Kidney epithelial cell (primary cell): ENCODE data around the gene ADGRA1. TPM values are rescaled to one million over a fixed set of nuclear protein-coding genes. Genes with fewer than 3 reads are reported as not detected.
"Not testable (repeated sequence)": the region's sequence is repeated elsewhere in the genome, so short reads cannot be mapped to it uniquely, and the experiment has no call there.

Experiments
- DNase-seq: peaks from one replicate; pipeline ENCODE4 v3.0.0-alpha.2; 2010; ENCODE audit warnings: low read depth
- H3K27me3 ChIP-seq: 2 replicates; pipeline ENCODE4 v1.6.0; 2011; ENCODE audit warnings: low read length; ENCODE audit not compliant: control insufficient read depth, insufficient read depth
- H3K36me3 ChIP-seq: 2 replicates; pipeline ENCODE4 v1.5.1; 2011; ENCODE audit warnings: low read length; ENCODE audit not compliant: control insufficient read depth, insufficient read depth
- H3K4me3 ChIP-seq: 2 replicates; pipeline ENCODE4 v1.5.1; 2011; ENCODE audit warnings: low read depth, mild to moderate bottlenecking, control low read depth, low read length
- total RNA-seq: library from RNA; depleted of rRNA; stranded (reverse); fragments of >200 nt; gene quantifications from 2 replicates; pipeline ENCODE4 v1.2.3, GENCODE V29; 2015
- TF ChIP-seq, protein P1 (sequence below): IDR thresholded peaks from 2 replicates; pipeline ENCODE4 v1.5.1; 2011; ENCODE audit warnings: mild to moderate bottlenecking, moderate library complexity, low read length, control low read depth, inconsistent platforms; ENCODE audit not compliant: insufficient read depth, poor library complexity, severe bottlenecking

The ADGRA1 gene
- total RNA-seq, 1 donor from 2014 or later: not detected

DNA sequence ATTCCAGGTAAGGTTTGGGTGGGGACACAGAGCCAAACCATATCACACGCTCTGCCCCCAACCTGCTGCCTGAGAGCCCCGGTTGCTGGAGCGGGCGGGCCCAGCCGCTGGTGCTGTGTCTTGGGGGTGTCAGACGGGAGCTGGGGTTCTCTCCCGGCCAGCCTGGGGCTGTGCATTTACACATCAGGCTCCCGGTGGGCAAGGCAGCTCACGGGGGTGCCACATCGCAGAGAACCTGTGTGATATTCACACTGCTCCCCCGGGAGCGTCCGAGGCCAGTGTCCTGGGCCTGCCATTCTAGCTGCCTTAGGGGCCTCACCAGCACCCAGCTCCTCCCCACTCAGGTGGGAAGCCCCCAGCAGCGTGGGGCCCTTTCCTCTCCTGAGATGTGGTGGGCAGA is 35.6 kb upstream of the ADGRA1 start:
- H3K27me3 ChIP-seq: peaks cover 16% of the 10 kb centered on the region
- TF ChIP-seq, protein P1, sequence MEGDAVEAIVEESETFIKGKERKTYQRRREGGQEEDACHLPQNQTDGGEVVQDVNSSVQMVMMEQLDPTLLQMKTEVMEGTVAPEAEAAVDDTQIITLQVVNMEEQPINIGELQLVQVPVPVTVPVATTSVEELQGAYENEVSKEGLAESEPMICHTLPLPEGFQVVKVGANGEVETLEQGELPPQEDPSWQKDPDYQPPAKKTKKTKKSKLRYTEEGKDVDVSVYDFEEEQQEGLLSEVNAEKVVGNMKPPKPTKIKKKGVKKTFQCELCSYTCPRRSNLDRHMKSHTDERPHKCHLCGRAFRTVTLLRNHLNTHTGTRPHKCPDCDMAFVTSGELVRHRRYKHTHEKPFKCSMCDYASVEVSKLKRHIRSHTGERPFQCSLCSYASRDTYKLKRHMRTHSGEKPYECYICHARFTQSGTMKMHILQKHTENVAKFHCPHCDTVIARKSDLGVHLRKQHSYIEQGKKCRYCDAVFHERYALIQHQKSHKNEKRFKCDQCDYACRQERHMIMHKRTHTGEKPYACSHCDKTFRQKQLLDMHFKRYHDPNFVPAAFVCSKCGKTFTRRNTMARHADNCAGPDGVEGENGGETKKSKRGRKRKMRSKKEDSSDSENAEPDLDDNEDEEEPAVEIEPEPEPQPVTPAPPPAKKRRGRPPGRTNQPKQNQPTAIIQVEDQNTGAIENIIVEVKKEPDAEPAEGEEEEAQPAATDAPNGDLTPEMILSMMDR: no peak
- H3K4me3 ChIP-seq: no peak overlapping the region
- H3K36me3 ChIP-seq: no peaks in the 10 kb centered on the region
- DNase-seq: no peak

DNA sequence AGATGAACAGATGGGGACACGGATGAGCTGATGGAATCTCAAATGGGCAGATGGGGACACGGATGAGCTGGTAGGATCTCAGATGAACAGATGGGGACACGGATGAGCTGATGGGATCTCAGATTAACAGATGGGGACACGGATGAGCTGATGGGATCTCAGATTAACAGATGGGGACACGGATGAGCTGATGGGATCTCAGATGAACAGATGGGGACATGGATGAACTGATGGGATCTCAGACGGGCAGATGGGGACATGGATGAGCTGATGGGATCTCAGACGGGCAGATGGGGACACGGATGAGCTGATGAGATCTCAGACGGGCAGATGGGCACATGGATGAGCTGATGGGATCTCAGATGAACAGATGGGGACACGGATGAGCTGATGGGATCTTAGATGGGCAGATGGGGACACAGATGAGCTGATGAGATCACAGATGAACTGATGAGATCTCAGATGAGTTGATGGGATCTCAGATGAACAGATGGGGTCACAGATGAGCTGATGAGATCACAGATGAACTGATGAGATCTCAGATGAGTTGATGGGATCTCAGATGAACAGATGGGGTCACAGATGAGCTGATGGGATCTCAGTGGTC is 34.1 kb upstream of the ADGRA1 start:
- not testable (repeated sequence) for H3K27me3 ChIP-seq, DNase-seq, H3K36me3 ChIP-seq, H3K4me3 ChIP-seq

DNA sequence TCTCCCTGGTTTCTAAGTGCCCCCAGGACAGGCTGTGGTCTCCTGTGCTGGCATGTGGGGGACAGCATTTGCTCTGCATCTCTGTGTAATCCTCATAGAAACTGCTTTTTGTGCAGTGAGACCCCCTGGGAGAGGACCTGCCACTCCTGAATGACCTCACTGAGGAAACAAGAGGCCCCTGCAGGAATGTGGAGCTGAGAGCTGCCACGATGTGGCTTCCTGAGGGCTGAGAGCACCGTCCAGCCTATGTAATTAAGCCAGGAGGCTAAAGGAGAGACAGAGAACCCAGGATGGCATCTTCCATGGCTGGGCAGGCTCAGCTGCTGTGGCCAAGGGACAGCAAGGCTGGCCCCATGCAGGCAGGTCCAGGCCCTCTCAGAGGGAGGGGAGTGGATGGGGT is 32.3 kb upstream of the ADGRA1 start:
- no peaks in the 10 kb centered on the region for H3K36me3 ChIP-seq
- no peaks in the 10 kb centered on the region for H3K27me3 ChIP-seq
- no peak overlapping the region for H3K4me3 ChIP-seq
- TF ChIP-seq, protein P1: no peak
- DNase-seq: no peak

DNA sequence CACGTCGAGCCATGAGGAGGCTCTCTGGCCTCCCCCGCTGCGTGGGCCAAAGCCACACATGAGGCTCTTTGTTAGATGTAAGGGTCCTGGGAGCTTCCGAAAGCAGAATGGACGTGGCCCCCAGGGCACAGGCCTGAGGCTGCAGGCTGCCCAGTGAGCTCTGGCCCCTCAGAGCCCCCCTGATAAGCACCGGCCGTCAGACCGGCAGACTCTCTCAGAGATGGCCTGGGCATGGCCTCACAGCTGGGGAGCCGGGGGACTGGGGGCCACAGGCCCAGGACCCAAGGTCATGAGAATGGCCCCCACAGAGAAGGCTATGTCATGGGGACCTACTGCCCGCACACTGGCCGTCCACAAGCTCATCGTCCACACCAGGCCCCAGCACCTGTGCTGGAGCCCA is 31.7 kb upstream of the ADGRA1 start:
- Histone ChIP-seq H3K27me3 (no peaks in the 10 kb centered on the region), H3K4me3 (no peak overlapping the region), H3K36me3 (no peaks in the 10 kb centered on the region)
- no peak for DNase-seq
- TF ChIP-seq, protein P1: no peak

DNA sequence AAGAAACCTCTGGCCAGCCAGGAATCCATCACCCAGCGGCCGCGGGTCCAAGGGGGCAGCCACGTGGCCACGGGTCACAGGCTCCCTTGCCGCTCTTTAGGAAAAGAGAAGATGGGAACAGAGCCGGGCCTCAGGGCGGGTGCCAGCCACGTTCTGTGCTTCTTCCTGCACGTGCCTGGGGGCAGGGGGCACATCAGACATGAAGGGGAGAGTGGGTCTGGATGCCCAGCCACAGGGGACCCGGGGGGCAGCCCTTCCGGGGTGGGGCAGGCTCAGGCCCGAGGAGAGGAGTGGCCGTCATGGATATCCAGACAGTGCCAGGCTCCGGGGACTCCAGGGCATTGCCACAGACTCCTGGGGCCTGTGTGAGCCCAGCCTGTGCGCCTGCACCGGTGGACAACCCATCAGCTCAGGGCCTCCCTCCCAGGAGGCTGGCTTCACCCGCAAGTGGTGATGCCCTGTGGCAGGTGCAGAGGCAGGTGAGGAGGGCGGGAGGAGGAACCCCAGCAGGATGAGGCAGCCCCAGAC is 31.0 kb upstream of the ADGRA1 start:
- H3K36me3 ChIP-seq: no peaks in the 10 kb centered on the region
- no peaks in the 10 kb centered on the region for H3K27me3 ChIP-seq
- no peak for DNase-seq
- no peak overlapping the region for H3K4me3 ChIP-seq
- TF ChIP-seq, protein P1: no peak

DNA sequence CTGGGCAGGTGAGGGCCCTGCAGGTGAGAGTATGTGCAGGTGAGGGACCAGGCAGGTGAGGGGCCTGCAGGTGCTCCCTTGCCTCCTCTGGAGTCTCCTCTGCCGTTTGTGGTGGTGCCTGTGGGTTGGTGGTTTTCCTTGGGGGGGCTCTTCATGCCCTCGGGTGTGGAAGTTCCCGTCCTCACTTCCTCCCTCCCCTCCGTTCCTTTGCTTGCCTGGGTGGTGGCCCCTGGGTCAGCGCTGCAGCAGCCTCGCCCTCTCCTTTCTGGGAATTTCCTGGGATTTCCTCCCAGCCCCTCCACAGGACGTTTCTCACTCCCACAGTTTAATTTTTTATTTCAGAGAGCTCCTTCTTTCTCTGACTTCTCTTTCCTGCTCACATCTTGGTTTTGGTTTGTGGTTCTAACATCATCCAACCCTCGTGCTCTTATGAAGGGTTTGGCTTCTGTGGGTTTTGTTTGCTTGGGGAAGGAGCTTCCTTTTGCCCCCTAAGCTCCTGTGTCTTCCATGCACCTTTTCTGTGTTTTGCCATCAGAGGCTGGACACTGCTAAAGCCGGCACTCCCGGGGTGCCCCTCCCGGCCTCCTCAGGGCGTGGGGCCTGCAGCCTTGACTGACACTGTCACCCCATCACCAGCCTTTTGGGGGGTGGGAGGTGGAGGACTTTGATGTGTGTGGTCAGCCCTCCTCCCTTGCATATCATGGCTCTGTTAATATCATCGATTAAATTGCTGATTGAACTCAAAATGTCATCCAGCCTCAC is 29.2 kb upstream of the ADGRA1 start:
- Histone ChIP-seq H3K36me3 (no peaks in the 10 kb centered on the region), H3K4me3 (no peak overlapping the region), H3K27me3 (no peaks in the 10 kb centered on the region)
- no peak for DNase-seq
- TF ChIP-seq, protein P1: no peak
